HCT116 (cell line): ENCODE data around the gene GNL3L.

ENCODE experiments used
- CTCF ChIP-seq, 3 experiments: fragments of 200-600 bp in 1 of 3; sonication (generic) in 1 of 3; IDR thresholded peaks in 2 of 3; conservative IDR thresholded peaks in 1 of 3; 2 replicates each; pipeline ENCODE4 v1.5.1; 2012 to 2017; ENCODE audit warnings: low read depth in 2 of 3, low read length in 2 of 3, antibody characterized with exemption in 1 of 3, borderline replicate concordance in 1 of 3, control low read depth in 1 of 3, mild to moderate bottlenecking in 1 of 3, mixed read lengths in 1 of 3, mixed run types in 1 of 3, moderate library complexity in 1 of 3; ENCODE audit not compliant: insufficient read depth in 1 of 3
- POLR2A ChIP-seq: IDR thresholded peaks from 2 replicates; pipeline ENCODE4 v1.7.0; 2011; ENCODE audit warnings: borderline replicate concordance; ENCODE audit not compliant: insufficient read depth, insufficient read length; ENCODE audit errors: extremely low read depth
- POLR2AphosphoS5 ChIP-seq: IDR thresholded peaks from 2 replicates; pipeline ENCODE4 v1.6.1; 2011; ENCODE audit warnings: mild to moderate bottlenecking, low read depth, low read length, moderate library complexity

- TF ChIP-seq POLR2AphosphoS5 (no peak), CTCF (IDR thresholded peaks at IDR 0.05 in 2 of 3, conservative IDR thresholded peaks at IDR 0.05 in 1 of 3; ENCODE audit: borderline replicate concordance in 1 of 3, insufficient read depth in 1 of 3, low read depth in 2 of 3, low read length in 2 of 3) (no peak), POLR2A (no peak)
Observed at GRCh38 chrX:54534271-54534670, 4.3 kb downstream of the GNL3L start.
